ENCODE results near the gene EPHB3.

The EPHB3 gene

GRCh38 chr3:184514171-184514490 lies 47.5 kb upstream of the EPHB3 start:
- Histone ChIP-seq H3K79me2 (ENCODE audit: insufficient read depth, low read length) (no peaks in the 10 kb centered on the region), H3K27me3 (ENCODE audit: insufficient read depth, low read length) (no peaks in the 10 kb centered on the region), H3K36me3 (ENCODE audit: insufficient read depth, low read length) (no peaks in the 10 kb centered on the region), H3K4me1 (ENCODE audit: insufficient read depth, low read length, severe bottlenecking) (no peaks in the 10 kb centered on the region), H3F3A (ENCODE audit: insufficient read depth, low read length) (no peaks in the 10 kb centered on the region), H3K27ac (ENCODE audit: low read depth, low read length, poor library complexity, severe bottlenecking) (no peak overlapping the region), H2AFZ (ENCODE audit: low read length) (no peak overlapping the region), H3K9me2 (ENCODE audit: low read depth, low read length) (no peaks in the 10 kb centered on the region), H3K9ac (ENCODE audit: low read length) (no peak overlapping the region), H4K20me1 (ENCODE audit: insufficient read depth, low read length) (no peaks in the 10 kb centered on the region), H3K9me3 (ENCODE audit: low read length) (no peaks in the 10 kb centered on the region), H3K4me2 (ENCODE audit: low read length) (no peak overlapping the region), H3K4me3 (ENCODE audit: low read depth, low read length, poor library complexity, severe bottlenecking) (no peak overlapping the region)
- TF ChIP-seq CTCF (IDR thresholded peaks at IDR 0.05; ENCODE audit: low read length) = no peak
- no peak for TF ChIP-seq EZH2 (IDR thresholded peaks at IDR 0.05; ENCODE audit: borderline replicate concordance, low read length)

GRCh38 chr3:184523825-184524615 lies 37.6 kb upstream of the EPHB3 start:
- Histone ChIP-seq H3K4me3 (ENCODE audit: low read depth, low read length, poor library complexity, severe bottlenecking) (no peak overlapping the region), H4K20me1 (ENCODE audit: insufficient read depth, low read length) (no peaks in the 10 kb centered on the region), H3K9me3 (ENCODE audit: low read length) (no peaks in the 10 kb centered on the region), H3K27ac (ENCODE audit: low read depth, low read length, poor library complexity, severe bottlenecking) (no peak overlapping the region), H2AFZ (ENCODE audit: low read length) (no peak overlapping the region), H3K27me3 (ENCODE audit: insufficient read depth, low read length) (0 out of 2 replicates have a peak, but pooled peaks cover 7% of the 10 kb centered on the region), H3K79me2 (ENCODE audit: insufficient read depth, low read length) (no peaks in the 10 kb centered on the region), H3F3A (ENCODE audit: insufficient read depth, low read length) (no peaks in the 10 kb centered on the region), H3K36me3 (ENCODE audit: insufficient read depth, low read length) (no peaks in the 10 kb centered on the region), H3K9ac (ENCODE audit: low read length) (no peak overlapping the region), H3K4me2 (ENCODE audit: low read length) (no peak overlapping the region), H3K4me1 (ENCODE audit: insufficient read depth, low read length, severe bottlenecking) (no peaks in the 10 kb centered on the region), H3K9me2 (ENCODE audit: low read depth, low read length) (no peaks in the 10 kb centered on the region)
- TF ChIP-seq EZH2 (IDR thresholded peaks at IDR 0.05; ENCODE audit: borderline replicate concordance, low read length) = no peak

GRCh38 chr3:184524981-184525336 lies 36.6 kb upstream of the EPHB3 start:
- TF ChIP-seq CTCF (IDR thresholded peaks at IDR 0.05; ENCODE audit: low read length) (no peak), EZH2 (IDR thresholded peaks at IDR 0.05; ENCODE audit: borderline replicate concordance, low read length) (no peak)
- H4K20me1 ChIP-seq (ENCODE audit: insufficient read depth, low read length) = no peaks in the 10 kb centered on the region
- 0 out of 2 replicates have a peak, but pooled peaks cover 7% of the 10 kb centered on the region for H3K27me3 ChIP-seq (ENCODE audit: insufficient read depth, low read length)

More at GRCh38 chr3:184524981-184525336, 36.6 kb upstream of the EPHB3 start:
- no peaks in the 10 kb centered on the region for H3K9me2 ChIP-seq (ENCODE audit: low read depth, low read length)
- H3K4me1 ChIP-seq (ENCODE audit: insufficient read depth, low read length, severe bottlenecking) = no peaks in the 10 kb centered on the region
- H3F3A ChIP-seq (ENCODE audit: insufficient read depth, low read length) = no peaks in the 10 kb centered on the region
- no peaks in the 10 kb centered on the region for H3K9me3 ChIP-seq (ENCODE audit: low read length)
- H2AFZ ChIP-seq (ENCODE audit: low read length) = no peak overlapping the region
- no peaks in the 10 kb centered on the region for H3K79me2 ChIP-seq (ENCODE audit: insufficient read depth, low read length)
- H3K4me3 ChIP-seq (ENCODE audit: low read depth, low read length, poor library complexity, severe bottlenecking) = no peak overlapping the region
- no peak overlapping the region for H3K4me2 ChIP-seq (ENCODE audit: low read length)
- H3K9ac ChIP-seq (ENCODE audit: low read length) = no peak overlapping the region
- no peaks in the 10 kb centered on the region for H3K36me3 ChIP-seq (ENCODE audit: insufficient read depth, low read length)
- H3K27ac ChIP-seq (ENCODE audit: low read depth, low read length, poor library complexity, severe bottlenecking) = no peak overlapping the region

All from OCI-LY1 (cell line).